H9 (cell line): ENCODE measurements around the gene SOX13. TPM values are rescaled to one million over a fixed set of nuclear protein-coding genes. Genes with fewer than 3 reads are reported as not detected.

Experiments used
- DNase-seq: peaks from one replicate; pipeline ENCODE4 v3.0.0-alpha.2; 2017
- H2AFZ ChIP-seq: one replicate; pipeline ENCODE4 v1.6.1; 2013; ENCODE audit warnings: mild to moderate bottlenecking, low read length, control low read depth, moderate library complexity
- H2AK5ac ChIP-seq: 2 replicates; pipeline ENCODE4 v1.6.1; 2013; ENCODE audit warnings: low read length, control low read depth, mixed read lengths; ENCODE audit not compliant: insufficient read length
- H2BK120ac ChIP-seq: one replicate; pipeline ENCODE4 v1.6.1; 2013; ENCODE audit warnings: low read depth, mild to moderate bottlenecking, low read length, control low read depth, inconsistent platforms; ENCODE audit not compliant: poor library complexity, severe bottlenecking
- H2BK12ac ChIP-seq: 2 replicates; pipeline ENCODE4 v1.6.1; 2013; ENCODE audit warnings: low read length, control low read depth, mixed read lengths, low read depth; ENCODE audit not compliant: insufficient read length
- H2BK15ac ChIP-seq: 2 replicates; pipeline ENCODE4 v1.6.1; 2013; ENCODE audit warnings: low read depth, low read length, control low read depth
- H2BK20ac ChIP-seq: one replicate; pipeline ENCODE4 v1.6.1; 2013; ENCODE audit warnings: low read depth, mild to moderate bottlenecking, low read length, control low read depth, inconsistent platforms; ENCODE audit not compliant: poor library complexity, severe bottlenecking
- H2BK5ac ChIP-seq: 2 replicates; pipeline ENCODE4 v1.6.1; 2013; ENCODE audit warnings: low read length, control low read depth, mixed read lengths; ENCODE audit not compliant: insufficient read length
- H3K14ac ChIP-seq: 2 replicates; pipeline ENCODE4 v1.6.1; 2013; ENCODE audit warnings: low read length, control low read depth; ENCODE audit not compliant: insufficient read depth
- H3K18ac ChIP-seq: 2 replicates; pipeline ENCODE4 v1.6.1; 2013; ENCODE audit warnings: low read depth, mild to moderate bottlenecking, mixed read lengths, low read length, control low read depth; ENCODE audit not compliant: insufficient read length
- H3K23ac ChIP-seq: 2 replicates; pipeline ENCODE4 v1.6.1; 2013; ENCODE audit warnings: low read length, control low read depth, mixed read lengths, low read depth; ENCODE audit not compliant: insufficient read length
- H3K23me2 ChIP-seq: 2 replicates; pipeline ENCODE4 v1.6.1; 2013; ENCODE audit warnings: low read depth, mild to moderate bottlenecking, mixed read lengths, low read length, control low read depth; ENCODE audit not compliant: insufficient read length, poor library complexity, severe bottlenecking
- H3K27ac ChIP-seq: 2 replicates; pipeline ENCODE4 v1.5.1; 2013; ENCODE audit warnings: low read length, control low read depth, mixed read lengths, low read depth; ENCODE audit not compliant: insufficient read length
- H3K27me3 ChIP-seq: 2 replicates; pipeline ENCODE4 v1.6.1; 2013; ENCODE audit warnings: low read length, control low read depth, inconsistent platforms; ENCODE audit not compliant: insufficient read depth
- H3K4ac ChIP-seq: 2 replicates; pipeline ENCODE4 v1.6.1; 2013; ENCODE audit warnings: low read depth, mild to moderate bottlenecking, control low read depth, inconsistent platforms, low read length, moderate library complexity
- H3K4me1 ChIP-seq: 2 replicates; pipeline ENCODE4 v1.6.1; 2013; ENCODE audit warnings: low read length, control low read depth, inconsistent platforms; ENCODE audit not compliant: insufficient read depth
- H3K4me2 ChIP-seq: 2 replicates; pipeline ENCODE4 v1.6.1; 2013; ENCODE audit warnings: low read length, control low read depth, mixed read lengths; ENCODE audit not compliant: insufficient read length, insufficient read depth
- H3K56ac ChIP-seq: 2 replicates; pipeline ENCODE4 v1.6.1; 2013; ENCODE audit warnings: low read depth, mild to moderate bottlenecking, mixed read lengths, low read length, control low read depth; ENCODE audit not compliant: insufficient read length
- H3K79me1 ChIP-seq: 2 replicates; pipeline ENCODE4 v1.6.1; 2013; ENCODE audit warnings: low read depth, mild to moderate bottlenecking, moderate library complexity, low read length, control low read depth, inconsistent platforms; ENCODE audit not compliant: insufficient read depth, poor library complexity, severe bottlenecking
- H3K79me2 ChIP-seq: 2 replicates; pipeline ENCODE4 v1.6.1; 2013; ENCODE audit warnings: low read length, control low read depth, inconsistent platforms; ENCODE audit not compliant: insufficient read depth
- H3K9ac ChIP-seq: 2 replicates; pipeline ENCODE4 v1.6.1; 2013; ENCODE audit warnings: low read length, control low read depth, mixed read lengths; ENCODE audit not compliant: insufficient read length; ENCODE audit errors: extremely low read depth
- H3K9me3 ChIP-seq: one replicate; pipeline ENCODE4 v1.6.1; 2013; ENCODE audit warnings: low read depth, low read length, inconsistent platforms; ENCODE audit not compliant: control insufficient read depth
- H3T11ph ChIP-seq: one replicate; pipeline ENCODE4 v1.6.1; 2013; ENCODE audit warnings: mild to moderate bottlenecking, low read length, control low read depth, inconsistent platforms
- H4K20me1 ChIP-seq: one replicate; pipeline ENCODE4 v1.6.1; 2013; ENCODE audit not compliant: control insufficient read depth, insufficient read length, insufficient read depth
- H4K5ac ChIP-seq: 2 replicates; pipeline ENCODE4 v1.6.1; 2013; ENCODE audit warnings: low read depth, mild to moderate bottlenecking, mixed read lengths, low read length, control low read depth; ENCODE audit not compliant: insufficient read length
- H4K8ac ChIP-seq: replicated peaks from 2 replicates; pipeline ENCODE4 v1.6.1; 2013; ENCODE audit warnings: low read length, control low read depth, mixed read lengths, low read depth; ENCODE audit not compliant: insufficient read length
- H4K91ac ChIP-seq: 2 replicates; pipeline ENCODE4 v1.6.1; 2013; ENCODE audit warnings: low read depth, mild to moderate bottlenecking, moderate library complexity, mixed read lengths, low read length, control low read depth; ENCODE audit not compliant: insufficient read length
- H3K27ac Mint-ChIP-seq, 3 experiments: 2 replicates in 2 of 3; 3 replicates in 1 of 3; pipeline ENCODE4 v1.8.0; 2020 to 2021; ENCODE audit warnings: mixed read lengths in 3 of 3, mild to moderate bottlenecking in 1 of 3, moderate library complexity in 1 of 3
- H3K27me3 Mint-ChIP-seq: 2 replicates; pipeline ENCODE4 v1.8.0; 2021; ENCODE audit warnings: low read depth, mild to moderate bottlenecking, moderate library complexity, mixed read lengths
- H3K36me3 Mint-ChIP-seq, 3 experiments: 2 replicates in 2 of 3; 3 replicates in 1 of 3; pipeline ENCODE4 v1.8.0; 2020 to 2021; ENCODE audit warnings: low read depth in 3 of 3, mixed read lengths in 3 of 3; ENCODE audit not compliant: insufficient read depth in 1 of 3
- H3K4me1 Mint-ChIP-seq, 2 experiments: 2 replicates each; pipeline ENCODE4 v1.8.0; 2020; ENCODE audit warnings: mixed read lengths in 2 of 2
- H3K4me3 Mint-ChIP-seq, 2 experiments: 2 replicates in 1 of 2; 3 replicates in 1 of 2; pipeline ENCODE4 v1.8.0; 2020 to 2021; ENCODE audit warnings: mild to moderate bottlenecking in 2 of 2, mixed read lengths in 2 of 2, moderate library complexity in 1 of 2
- H3K9me3 Mint-ChIP-seq, 2 experiments: 2 replicates in 1 of 2; 3 replicates in 1 of 2; pipeline ENCODE4 v1.8.0; 2020; ENCODE audit warnings: mild to moderate bottlenecking in 2 of 2, mixed read lengths in 2 of 2, moderate library complexity in 1 of 2
- WGBS: extraction: QIAGEN DNeasy Blood & Tissue Kit; methylation state at CpG from one replicate; pipeline ENCODE4 v1.1.7; 2013; ENCODE audit warnings: missing lambda C conversion rate, low lambda C conversion rate, mixed read lengths; ENCODE audit not compliant: insufficient read length; ENCODE audit errors: extremely low coverage; 5-methylcytosine and 5-hydroxymethylcytosine counted together
- total RNA-seq: library from RNA; stranded (reverse); gene quantifications from 2 replicates; pipeline ENCODE4 v1.2.1, GENCODE V29; 2021
- TF ChIP-seq, protein P1 (sequence below): fragments of 200-600 bp; sonication (generic); conservative IDR thresholded peaks from 3 replicates; pipeline ENCODE4 v1.8.0; 2021; ENCODE audit warnings: antibody characterized with exemption, mild to moderate bottlenecking

SOX13 gene
- total RNA-seq, 1 experiment from 2014 or later = 120 TPM

DNA sequence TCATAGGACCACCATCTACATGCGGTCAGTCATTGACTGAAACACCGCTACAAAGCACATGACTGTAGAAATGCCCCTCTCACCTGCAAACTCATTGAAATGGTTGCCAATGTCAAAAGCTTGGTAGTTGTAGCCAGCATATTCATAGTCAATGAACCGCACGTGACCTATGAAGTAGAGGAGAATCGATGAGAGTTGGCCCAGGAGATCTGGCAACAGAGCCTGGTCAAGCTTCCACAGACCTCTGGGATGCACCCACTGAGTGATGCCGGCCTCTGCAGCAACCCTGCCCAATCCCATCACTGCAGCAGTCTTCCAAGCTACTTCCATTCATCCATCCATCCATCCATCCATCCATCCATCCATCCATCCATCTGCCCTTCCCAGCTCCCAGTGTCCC, 67.0 kb downstream of the SOX13 start:
- Histone ChIP-seq H3K23ac (no peak overlapping the region), H4K91ac (no peak overlapping the region), H4K5ac (no peak overlapping the region), H3K23me2 (no peaks in the 10 kb centered on the region), H2AK5ac (no peak overlapping the region), H3K27ac (no peak overlapping the region), H2BK20ac (no peak overlapping the region), H3K9ac (no peak overlapping the region), H4K8ac (no peak overlapping the region), H2AFZ (no peak overlapping the region), H3T11ph (no peak overlapping the region), H3K4ac (no peak overlapping the region), H4K20me1 (no peaks in the 10 kb centered on the region), H3K4me1 (no peaks in the 10 kb centered on the region), H3K9me3 (no peaks in the 10 kb centered on the region), H2BK120ac (no peak overlapping the region), H2BK5ac (no peak overlapping the region), H2BK12ac (no peak overlapping the region), H3K79me1 (no peaks in the 10 kb centered on the region), H3K18ac (no peak overlapping the region), H3K14ac (no peak overlapping the region), H3K4me2 (no peak overlapping the region), H2BK15ac (no peak overlapping the region), H3K56ac (no peak overlapping the region), H3K27me3 (no peaks in the 10 kb centered on the region), H3K79me2 (no peaks in the 10 kb centered on the region)
- no peak for DNase-seq
- Mint-ChIP-seq H3K4me1 (peaks cover 10 to 11% of the 10 kb centered on the region in 2 experiments), H3K4me3 (no peak overlapping the region), H3K27ac (no peak overlapping the region), H3K27me3 (peaks cover 12% of the 10 kb centered on the region), H3K36me3 (peaks cover 3 to 20% (median 6%) of the 10 kb centered on the region in 3 experiments; a peak in 4 of 7 replicates), H3K9me3 (no peaks in the 10 kb centered on the region)
- no CpG with 5 or more reads among the region's 6 CpGs for WGBS
- TF ChIP-seq, protein P1, sequence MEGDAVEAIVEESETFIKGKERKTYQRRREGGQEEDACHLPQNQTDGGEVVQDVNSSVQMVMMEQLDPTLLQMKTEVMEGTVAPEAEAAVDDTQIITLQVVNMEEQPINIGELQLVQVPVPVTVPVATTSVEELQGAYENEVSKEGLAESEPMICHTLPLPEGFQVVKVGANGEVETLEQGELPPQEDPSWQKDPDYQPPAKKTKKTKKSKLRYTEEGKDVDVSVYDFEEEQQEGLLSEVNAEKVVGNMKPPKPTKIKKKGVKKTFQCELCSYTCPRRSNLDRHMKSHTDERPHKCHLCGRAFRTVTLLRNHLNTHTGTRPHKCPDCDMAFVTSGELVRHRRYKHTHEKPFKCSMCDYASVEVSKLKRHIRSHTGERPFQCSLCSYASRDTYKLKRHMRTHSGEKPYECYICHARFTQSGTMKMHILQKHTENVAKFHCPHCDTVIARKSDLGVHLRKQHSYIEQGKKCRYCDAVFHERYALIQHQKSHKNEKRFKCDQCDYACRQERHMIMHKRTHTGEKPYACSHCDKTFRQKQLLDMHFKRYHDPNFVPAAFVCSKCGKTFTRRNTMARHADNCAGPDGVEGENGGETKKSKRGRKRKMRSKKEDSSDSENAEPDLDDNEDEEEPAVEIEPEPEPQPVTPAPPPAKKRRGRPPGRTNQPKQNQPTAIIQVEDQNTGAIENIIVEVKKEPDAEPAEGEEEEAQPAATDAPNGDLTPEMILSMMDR = no peak
